Calu3 (cell line): ENCODE measurements around the gene IFT27. TPM values are rescaled to one million over a fixed set of nuclear protein-coding genes. Genes with fewer than 3 reads are reported as not detected.

Experiments
- BruUV-seq: library from RNA; stranded (reverse); fragments of 400-500 nt; replicated peaks from 2 replicates; lab custom pipeline; 2021; lab: Mats Ljungman, UMichigan
- CTCF ChIA-PET: fragments of 300-600 bp; sonication (Branson Sonifier 250); formaldehyde crosslinking; loops from one replicate; lab custom pipeline; 2022; ENCODE audit warnings: antibody characterized with exemption; lab: Charles Lee
- DNase-seq: peaks from one replicate; pipeline ENCODE4 v3.0.0; 2022
- H3K27ac Mint-ChIP-seq: one replicate; pipeline ENCODE4 v1.8.0; 2022; ENCODE audit warnings: mixed read lengths; ENCODE audit not compliant: unreplicated experiment
- H3K27me3 Mint-ChIP-seq: one replicate; pipeline ENCODE4 v1.8.0; 2022; ENCODE audit warnings: mixed read lengths; ENCODE audit not compliant: unreplicated experiment
- H3K36me3 Mint-ChIP-seq: one replicate; pipeline ENCODE4 v1.8.0; 2022; ENCODE audit warnings: mild to moderate bottlenecking, moderate library complexity, mixed read lengths; ENCODE audit not compliant: insufficient read depth, unreplicated experiment
- H3K4me1 Mint-ChIP-seq: one replicate; pipeline ENCODE4 v1.8.0; 2022; ENCODE audit warnings: mild to moderate bottlenecking, low read depth, mixed read lengths; ENCODE audit not compliant: unreplicated experiment
- H3K4me3 Mint-ChIP-seq: one replicate; pipeline ENCODE4 v1.8.0; 2022; ENCODE audit warnings: mild to moderate bottlenecking, low read depth, moderate library complexity, mixed read lengths; ENCODE audit not compliant: unreplicated experiment
- H3K9me3 Mint-ChIP-seq: one replicate; pipeline ENCODE4 v1.8.0; 2022; ENCODE audit warnings: low read depth, mixed read lengths; ENCODE audit not compliant: unreplicated experiment
- CTCF ChIP-seq: fragments of 200-600 bp; IDR thresholded peaks from one replicate; pipeline ENCODE4 v1.8.0; 2022; ENCODE audit warnings: antibody characterized with exemption; ENCODE audit not compliant: unreplicated experiment
- intact Hi-C: fragments of 100-400 bp; cut with micrococcal nuclease; formaldehyde crosslinking; loops from one replicate; pipeline ENCODE4 v1.10.0; 2022; ENCODE audit not compliant: unreplicated experiment
- total RNA-seq: library from RNA; stranded (reverse); gene quantifications from 2 replicates; pipeline ENCODE4 v1.2.3, GENCODE V29; 2022

IFT27 gene
- total RNA-seq, 1 experiment from 2014 or later, result 41.0 TPM

GRCh38 chr22:36816339-36816635 is 40.4 kb upstream of the IFT27 start:
- TF ChIP-seq CTCF, result no peak
- Mint-ChIP-seq H3K27me3 (peaks cover 100% of the 10 kb centered on the region), H3K9me3 (no peaks in the 10 kb centered on the region), H3K4me1 (no peaks in the 10 kb centered on the region), H3K36me3 (no peaks in the 10 kb centered on the region), H3K27ac (no peak overlapping the region), H3K4me3 (peak overlapping the region; percentile 17)
- DNase-seq, result no peak
- intact Hi-C loops, result no loop called here
- CTCF ChIA-PET, result no interaction called here
- BruUV-seq, result no TSS peak

GRCh38 chr22:36815558-36816338 is 39.8 kb upstream of the IFT27 start:
- H3K9me3 Mint-ChIP-seq, result no peaks in the 10 kb centered on the region
- CTCF ChIA-PET, result no interaction called here
- H3K27ac Mint-ChIP-seq, result no peak overlapping the region
- H3K27me3 Mint-ChIP-seq, result peaks cover 100% of the 10 kb centered on the region
- no peaks in the 10 kb centered on the region for H3K36me3 Mint-ChIP-seq
- TF ChIP-seq CTCF, result no peak
- no peak for DNase-seq
- BruUV-seq, result no TSS peak
- intact Hi-C loops, result no loop called here
- no peak overlapping the region for H3K4me3 Mint-ChIP-seq
- no peaks in the 10 kb centered on the region for H3K4me1 Mint-ChIP-seq

GRCh38 chr22:36814801-36815200 is 38.9 kb upstream of the IFT27 start:
- no TSS peak for BruUV-seq
- TF ChIP-seq CTCF, result no peak
- CTCF ChIA-PET, result no interaction called here
- Mint-ChIP-seq H3K9me3 (no peaks in the 10 kb centered on the region), H3K4me1 (no peaks in the 10 kb centered on the region), H3K4me3 (no peak overlapping the region), H3K27ac (no peak overlapping the region), H3K36me3 (no peaks in the 10 kb centered on the region), H3K27me3 (peaks cover 98% of the 10 kb centered on the region)
- no peak for DNase-seq
- intact Hi-C loops, result no loop called here

GRCh38 chr22:36811094-36811800 is 35.3 kb upstream of the IFT27 start:
- TF ChIP-seq CTCF, result no peak
- DNase-seq, result no peak
- Mint-ChIP-seq H3K4me3 (no peak overlapping the region), H3K27me3 (peaks cover 94% of the 10 kb centered on the region), H3K27ac (no peak overlapping the region), H3K4me1 (no peaks in the 10 kb centered on the region), H3K9me3 (no peaks in the 10 kb centered on the region), H3K36me3 (no peaks in the 10 kb centered on the region)
- CTCF ChIA-PET, result no interaction called here
- intact Hi-C loops, result no loop called here
- BruUV-seq, result no TSS peak
